Measurements from ENCODE around the gene BDKRB1.

Gene BDKRB1

GRCh38 chr14:96274543-96274942, 18.5 kb downstream of the BDKRB1 start:
- Histone ChIP-seq H3K36me3 (ENCODE audit: control insufficient read depth, low read length) (no peaks in the 10 kb centered on the region), H3K79me2 (ENCODE audit: control insufficient read depth, low read length) (no peaks in the 10 kb centered on the region), H3F3A (ENCODE audit: control insufficient read depth, insufficient read depth) (no peaks in the 10 kb centered on the region), H3K4me2 (ENCODE audit: low read length) (no peak overlapping the region), H3K9me2 (replicated peaks; ENCODE audit: control insufficient read depth, low read length) (no peaks in the 10 kb centered on the region), H3K9me3 (ENCODE audit: control insufficient read depth, insufficient read depth, low read length) (no peaks in the 10 kb centered on the region), H3K27me3 (ENCODE audit: control insufficient read depth, low read length) (peaks cover 5% of the 10 kb centered on the region; the same call in 1 of the 2 replicates), H4K20me1 (ENCODE audit: control insufficient read depth, insufficient read depth, low read depth, low read length) (no peaks in the 10 kb centered on the region), H3K4me1 (ENCODE audit: control insufficient read depth, low read length) (no peaks in the 10 kb centered on the region), H3K27ac (ENCODE audit: low read depth, low read length) (no peak overlapping the region), H3K4me3 (ENCODE audit: low read length) (no peak overlapping the region)
- TF ChIP-seq EZH2phosphoT487 (IDR thresholded peaks at IDR 0.05; ENCODE audit: borderline replicate concordance, low read length) = no peak
- TF ChIP-seq, protein P1, sequence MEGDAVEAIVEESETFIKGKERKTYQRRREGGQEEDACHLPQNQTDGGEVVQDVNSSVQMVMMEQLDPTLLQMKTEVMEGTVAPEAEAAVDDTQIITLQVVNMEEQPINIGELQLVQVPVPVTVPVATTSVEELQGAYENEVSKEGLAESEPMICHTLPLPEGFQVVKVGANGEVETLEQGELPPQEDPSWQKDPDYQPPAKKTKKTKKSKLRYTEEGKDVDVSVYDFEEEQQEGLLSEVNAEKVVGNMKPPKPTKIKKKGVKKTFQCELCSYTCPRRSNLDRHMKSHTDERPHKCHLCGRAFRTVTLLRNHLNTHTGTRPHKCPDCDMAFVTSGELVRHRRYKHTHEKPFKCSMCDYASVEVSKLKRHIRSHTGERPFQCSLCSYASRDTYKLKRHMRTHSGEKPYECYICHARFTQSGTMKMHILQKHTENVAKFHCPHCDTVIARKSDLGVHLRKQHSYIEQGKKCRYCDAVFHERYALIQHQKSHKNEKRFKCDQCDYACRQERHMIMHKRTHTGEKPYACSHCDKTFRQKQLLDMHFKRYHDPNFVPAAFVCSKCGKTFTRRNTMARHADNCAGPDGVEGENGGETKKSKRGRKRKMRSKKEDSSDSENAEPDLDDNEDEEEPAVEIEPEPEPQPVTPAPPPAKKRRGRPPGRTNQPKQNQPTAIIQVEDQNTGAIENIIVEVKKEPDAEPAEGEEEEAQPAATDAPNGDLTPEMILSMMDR (IDR thresholded peaks at IDR 0.05; ENCODE audit: low read depth, low read length, poor library complexity, severe bottlenecking) = no peak

GRCh38 chr14:96275177-96276112, 19.4 kb downstream of the BDKRB1 start:
- H3K9me3 ChIP-seq (ENCODE audit: control insufficient read depth, insufficient read depth, low read length) = no peaks in the 10 kb centered on the region

GRCh38 chr14:96277890-96278289, 21.9 kb downstream of the BDKRB1 start:
- Histone ChIP-seq H4K20me1 (ENCODE audit: control insufficient read depth, insufficient read depth, low read depth, low read length) (no peaks in the 10 kb centered on the region), H3K4me3 (ENCODE audit: low read length) (no peak overlapping the region), H3K4me2 (ENCODE audit: low read length) (no peak overlapping the region), H3F3A (ENCODE audit: control insufficient read depth, insufficient read depth) (no peaks in the 10 kb centered on the region), H3K79me2 (ENCODE audit: control insufficient read depth, low read length) (no peaks in the 10 kb centered on the region), H3K36me3 (ENCODE audit: control insufficient read depth, low read length) (no peaks in the 10 kb centered on the region), H3K27ac (ENCODE audit: low read depth, low read length) (no peak overlapping the region), H3K27me3 (ENCODE audit: control insufficient read depth, low read length) (peaks cover 5% of the 10 kb centered on the region; the same call in 1 of the 2 replicates), H3K9me2 (replicated peaks; ENCODE audit: control insufficient read depth, low read length) (no peaks in the 10 kb centered on the region), H3K4me1 (ENCODE audit: control insufficient read depth, low read length) (no peaks in the 10 kb centered on the region), H3K9me3 (ENCODE audit: control insufficient read depth, insufficient read depth, low read length) (no peaks in the 10 kb centered on the region)
- TF ChIP-seq, protein P1 (IDR thresholded peaks at IDR 0.05; ENCODE audit: low read depth, low read length, poor library complexity, severe bottlenecking) = no peak
- no peak for TF ChIP-seq EZH2phosphoT487 (IDR thresholded peaks at IDR 0.05; ENCODE audit: borderline replicate concordance, low read length)

More at GRCh38 chr14:96275177-96276112, 19.4 kb downstream of the BDKRB1 start:
- Histone ChIP-seq H3K27ac (ENCODE audit: low read depth, low read length) (no peak overlapping the region), H4K20me1 (ENCODE audit: control insufficient read depth, insufficient read depth, low read depth, low read length) (no peaks in the 10 kb centered on the region), H3K9me2 (replicated peaks; ENCODE audit: control insufficient read depth, low read length) (no peaks in the 10 kb centered on the region), H3F3A (ENCODE audit: control insufficient read depth, insufficient read depth) (no peaks in the 10 kb centered on the region), H3K36me3 (ENCODE audit: control insufficient read depth, low read length) (no peaks in the 10 kb centered on the region), H3K27me3 (ENCODE audit: control insufficient read depth, low read length) (peaks cover 5% of the 10 kb centered on the region; the same call in 1 of the 2 replicates), H3K4me2 (ENCODE audit: low read length) (no peak overlapping the region), H3K79me2 (ENCODE audit: control insufficient read depth, low read length) (no peaks in the 10 kb centered on the region), H3K4me3 (ENCODE audit: low read length) (no peak overlapping the region), H3K4me1 (ENCODE audit: control insufficient read depth, low read length) (no peaks in the 10 kb centered on the region)
- TF ChIP-seq, protein P1 (IDR thresholded peaks at IDR 0.05; ENCODE audit: low read depth, low read length, poor library complexity, severe bottlenecking) = peak; percentile 92
- no peak for TF ChIP-seq EZH2phosphoT487 (IDR thresholded peaks at IDR 0.05; ENCODE audit: borderline replicate concordance, low read length)

Measured in DOHH2 (cell line).